H1 (cell line): ENCODE data around the gene DOK7. TPM values are rescaled to one million over a fixed set of nuclear protein-coding genes. Genes with fewer than 3 reads are reported as not detected.

Experiments used
- CTCF ChIA-PET: fragments of 300-600 bp; sonication (Branson Sonifier 250); formaldehyde crosslinking; loops from one replicate; lab custom pipeline; 2021; ENCODE audit not compliant: partially characterized antibody; lab: Charles Lee
- POLR2A ChIA-PET: fragments of 300-600 bp; sonication (Branson Sonifier 250); formaldehyde crosslinking; loops from one replicate; lab custom pipeline; 2021; ENCODE audit warnings: inconsistent platforms; ENCODE audit not compliant: partially characterized antibody; lab: Charles Lee
- DNase-seq, 2 experiments: peaks; one replicate each; pipeline versions ENCODE4 v3.0.0 to v3.0.0-alpha.2; 2010 to 2022; ENCODE audit warnings: low spot score in 2 of 2, low read depth in 1 of 2, mixed read lengths in 1 of 2
- FAIRE-seq: peaks from 2 replicates; lab custom pipeline; 2011; peaks lifted over from hg19 to GRCh38; lab: Jason Lieb, UNC
- H2AFZ ChIP-seq: 2 replicates; pipeline ENCODE4 v1.8.1; 2012; ENCODE audit warnings: low read length, inconsistent platforms
- H2AK5ac ChIP-seq: 2 replicates; pipeline ENCODE4 v1.6.1; 2013; ENCODE audit warnings: low read depth, low read length
- H2BK120ac ChIP-seq: replicated peaks from 2 replicates; pipeline ENCODE3; 2013; ENCODE audit warnings: low read depth, low read length, inconsistent platforms
- H2BK12ac ChIP-seq: 2 replicates; pipeline ENCODE4 v1.6.1; 2013; ENCODE audit warnings: low read depth, low read length
- H2BK15ac ChIP-seq: 2 replicates; pipeline ENCODE4 v1.6.1; 2013; ENCODE audit warnings: low read length
- H2BK20ac ChIP-seq: 2 replicates; pipeline ENCODE4 v1.6.1; 2013; ENCODE audit warnings: low read length
- H2BK5ac ChIP-seq: 2 replicates; pipeline ENCODE4 v1.6.1; 2013; ENCODE audit warnings: low read depth, low read length
- H3K14ac ChIP-seq: 2 replicates; pipeline ENCODE4 v1.6.1; 2013; ENCODE audit warnings: inconsistent platforms; ENCODE audit not compliant: insufficient read length
- H3K18ac ChIP-seq: 2 replicates; pipeline ENCODE4 v1.6.1; 2013; ENCODE audit warnings: low read length; ENCODE audit errors: extremely low read depth
- H3K23ac ChIP-seq: 2 replicates; pipeline ENCODE4 v1.6.1; 2013; ENCODE audit warnings: inconsistent platforms; ENCODE audit not compliant: insufficient read length
- H3K23me2 ChIP-seq: 2 replicates; pipeline ENCODE4 v1.6.1; 2013; ENCODE audit warnings: low read depth, low read length
- H3K27ac ChIP-seq: 2 replicates; pipeline ENCODE4 v1.6.1; 2011; ENCODE audit warnings: low read depth, low read length, inconsistent platforms
- H3K27me3 ChIP-seq, 4 experiments: replicated peaks in 1 of 4; 1 replicate in 1 of 4; 2 replicates in 3 of 4; pipeline versions ENCODE4 v1.6.1 to v1.8.1; 2011 to 2013; ENCODE audit warnings: low read length in 3 of 4, mild to moderate bottlenecking in 3 of 4, inconsistent platforms in 2 of 4, mixed read lengths in 2 of 4, moderate library complexity in 1 of 4; ENCODE audit not compliant: control insufficient read depth in 3 of 4, insufficient read depth in 3 of 4; ENCODE audit errors: extremely low read depth in 1 of 4
- H3K36me3 ChIP-seq, 4 experiments: 2 replicates each; pipeline versions ENCODE4 v1.6.1 to v1.8.1; 2011 to 2013; ENCODE audit warnings: mild to moderate bottlenecking in 4 of 4, low read length in 3 of 4, moderate library complexity in 2 of 4, control low read depth in 1 of 4, inconsistent platforms in 1 of 4; ENCODE audit not compliant: insufficient read depth in 4 of 4, control insufficient read depth in 2 of 4
- H3K4ac ChIP-seq: replicated peaks from 2 replicates; pipeline ENCODE3; 2013; ENCODE audit warnings: low read length, low read depth, mixed read lengths, inconsistent platforms; ENCODE audit not compliant: insufficient read length
- H3K4me1 ChIP-seq, 4 experiments: replicated peaks in 1 of 4; 1 replicate in 1 of 4; 2 replicates in 3 of 4; pipeline versions ENCODE4 v1.6.1 to v1.8.1; 2011 to 2013; ENCODE audit warnings: low read length in 3 of 4, inconsistent platforms in 2 of 4, mixed read lengths in 1 of 4; ENCODE audit not compliant: insufficient read depth in 4 of 4, control insufficient read depth in 3 of 4
- H3K4me2 ChIP-seq, 2 experiments: 2 replicates each; pipeline versions ENCODE4 v1.6.1 to v1.8.1; 2011 to 2013; ENCODE audit warnings: low read depth in 2 of 2, low read length in 2 of 2, control low read depth in 1 of 2, inconsistent platforms in 1 of 2, mild to moderate bottlenecking in 1 of 2; ENCODE audit not compliant: insufficient read depth in 1 of 2
- H3K4me3 ChIP-seq, 4 experiments: fragments of 200-600, 300-600 bp in 1 of 4; sonication (generic), shearing (Covaris generic), sonication (Bioruptor Twin) in 1 of 4; 2 replicates each; pipeline versions ENCODE4 v1.5.1 to v1.8.1; 2011 to 2016; ENCODE audit warnings: low read length in 4 of 4, low read depth in 3 of 4, control low read depth in 2 of 4, inconsistent platforms in 2 of 4, mild to moderate bottlenecking in 2 of 4, mixed read lengths in 1 of 4, moderate library complexity in 1 of 4; ENCODE audit not compliant: insufficient read depth in 2 of 4; ENCODE audit errors: extremely low read depth in 1 of 4
- H3K56ac ChIP-seq: replicated peaks from 2 replicates; pipeline ENCODE3; 2013; ENCODE audit warnings: low read depth, mild to moderate bottlenecking, mixed read lengths, low read length, inconsistent platforms; ENCODE audit not compliant: insufficient read length
- H3K79me1 ChIP-seq: 2 replicates; pipeline ENCODE4 v1.6.1; 2013; ENCODE audit warnings: low read depth, low read length, control low read depth
- H3K79me2 ChIP-seq, 2 experiments: 2 replicates each; pipeline versions ENCODE4 v1.6.1 to v1.8.1; 2012 to 2013; ENCODE audit warnings: low read length in 2 of 2, mild to moderate bottlenecking in 2 of 2, inconsistent platforms in 1 of 2; ENCODE audit not compliant: insufficient read depth in 2 of 2, control insufficient read depth in 1 of 2
- H3K9ac ChIP-seq, 4 experiments: replicated peaks in 1 of 4; 1 replicate in 1 of 4; 2 replicates in 3 of 4; pipeline versions ENCODE4 v1.6.1 to v1.8.1; 2011 to 2013; ENCODE audit warnings: low read depth in 3 of 4, low read length in 3 of 4, control low read depth in 2 of 4, mild to moderate bottlenecking in 2 of 4, moderate library complexity in 2 of 4, inconsistent platforms in 1 of 4; ENCODE audit errors: extremely low read depth in 1 of 4
- H3K9me3 ChIP-seq, 2 experiments: 2 replicates each; pipeline versions ENCODE4 v1.6.1 to v1.8.1; 2012 to 2013; ENCODE audit warnings: mild to moderate bottlenecking in 2 of 2, moderate library complexity in 2 of 2, control low read depth in 1 of 2, inconsistent platforms in 1 of 2, low read depth in 1 of 2, low read length in 1 of 2, mixed read lengths in 1 of 2; ENCODE audit not compliant: insufficient read depth in 2 of 2
- H4K20me1 ChIP-seq, 2 experiments: replicated peaks in 1 of 2; 2 replicates each; pipeline versions ENCODE3 to v1.8.1; 2011 to 2013; ENCODE audit warnings: inconsistent platforms in 2 of 2, low read length in 2 of 2, mild to moderate bottlenecking in 1 of 2; ENCODE audit not compliant: insufficient read depth in 2 of 2, control insufficient read depth in 1 of 2
- H4K5ac ChIP-seq: 2 replicates; pipeline ENCODE4 v1.6.1; 2013; ENCODE audit warnings: low read length, low read depth, mixed read lengths, inconsistent platforms; ENCODE audit not compliant: insufficient read length
- H4K8ac ChIP-seq: 2 replicates; pipeline ENCODE4 v1.8.0; 2013; ENCODE audit warnings: mild to moderate bottlenecking, moderate library complexity, low read length, inconsistent platforms; ENCODE audit not compliant: insufficient read depth; ENCODE audit errors: extremely low read depth
- H4K91ac ChIP-seq: replicated peaks from 2 replicates; pipeline ENCODE3; 2013; ENCODE audit warnings: low read length, mixed read lengths, inconsistent platforms; ENCODE audit not compliant: insufficient read length
- CHD1 ChIP-seq: IDR thresholded peaks from 2 replicates; pipeline ENCODE4 v1.6.1; 2012; ENCODE audit warnings: low read depth, low read length, improper control_type of control experiment
- GABPA ChIP-seq: IDR thresholded peaks from 2 replicates; pipeline ENCODE4 v1.6.1; 2011; ENCODE audit warnings: mild to moderate bottlenecking, low read length, moderate library complexity, borderline replicate concordance; ENCODE audit not compliant: insufficient read depth
- HDAC2 ChIP-seq, 2 experiments: fragments of 300-600 bp in 1 of 2; sonication (generic) in 1 of 2; IDR thresholded peaks; 2 replicates each; pipeline ENCODE4 v1.6.1; 2011 to 2012; ENCODE audit warnings: low read depth in 2 of 2, low read length in 2 of 2, mild to moderate bottlenecking in 2 of 2, moderate library complexity in 2 of 2, borderline replicate concordance in 1 of 2, inconsistent platforms in 1 of 2
- HDAC6 ChIP-seq: IDR thresholded peaks from one replicate; pipeline ENCODE4 v1.7.1; 2012; ENCODE audit warnings: low read depth, mild to moderate bottlenecking, inconsistent platforms, low read length, moderate library complexity
- JUN ChIP-seq: IDR thresholded peaks from 2 replicates; pipeline ENCODE4 v1.6.1; 2011; ENCODE audit warnings: low read depth, mild to moderate bottlenecking, improper control_type of control experiment, low read length
- KDM1A ChIP-seq: fragments of 200-600, 300-600 bp; sonication (generic); IDR thresholded peaks from 2 replicates; pipeline ENCODE4 v1.7.1; 2016; ENCODE audit warnings: mild to moderate bottlenecking, low read length, borderline replicate concordance
- NANOG ChIP-seq: IDR thresholded peaks from 2 replicates; pipeline ENCODE4 v1.6.1; 2011; ENCODE audit warnings: low read length, low read depth, mild to moderate bottlenecking, inconsistent platforms; ENCODE audit not compliant: insufficient read depth, poor library complexity, severe bottlenecking
- RAD21 ChIP-seq, 2 experiments: IDR thresholded peaks in 1 of 2; conservative IDR thresholded peaks in 1 of 2; 2 replicates each; pipeline ENCODE4 v1.6.1; 2011; ENCODE audit warnings: low read depth in 2 of 2, low read length in 2 of 2, improper control_type of control experiment in 1 of 2, inconsistent platforms in 1 of 2, mild to moderate bottlenecking in 1 of 2, moderate library complexity in 1 of 2
- TAF1 ChIP-seq: IDR thresholded peaks from 2 replicates; pipeline ENCODE4 v1.6.1; 2011; ENCODE audit warnings: mild to moderate bottlenecking, low read depth, low read length
- WGBS, 2 experiments: shearing (Covaris generic) in 1 of 2; methylation state at CpG; one replicate each; pipeline versions ENCODE4 v1.1.6 to v1.1.7; 2013 to 2015; ENCODE audit warnings: low lambda C conversion rate in 2 of 2, mixed read lengths in 2 of 2, inconsistent platforms in 1 of 2, low coverage in 1 of 2, missing lambda C conversion rate in 1 of 2; ENCODE audit not compliant: insufficient replicate concordance in 2 of 2, insufficient coverage in 1 of 2, insufficient read length in 1 of 2; ENCODE audit errors: extremely low coverage in 1 of 2, missing lambda C conversion rate in 1 of 2; 5-methylcytosine and 5-hydroxymethylcytosine counted together
- polyA plus RNA-seq, 7 experiments: library from polyadenylated mRNA; depleted of rRNA in 3 of 7; stranded (reverse) in 5 of 7; unstranded in 2 of 7; fragments of >200 nt in 5 of 7; fragments of 200-250 nt in 2 of 7; gene quantifications; 1 replicate in 5 of 7; 2 replicates in 1 of 7; 4 replicates in 1 of 7; pipeline versions ENCODE4 v1.2.1 to v1.2.3, GENCODE V29; 2011 to 2013; ENCODE audit warnings: missing spikeins in 2 of 7, mixed read lengths in 2 of 7
- total RNA-seq: library from RNA; stranded (reverse); fragmentation: NEBNext Ultra II Directional; extraction: Animal tissue kit (Norgen Biotek cat#: 25700); gene quantifications from 2 replicates; pipeline ENCODE4 v1.2.1, GENCODE V29; 2021

Gene DOK7
- total and polyA plus RNA-seq, 2 of the 8 experiments (the other 6 are each of a cell fraction or from before 2014, with no cell fraction given): 0.32 TPM; not detected in 1

DNA sequence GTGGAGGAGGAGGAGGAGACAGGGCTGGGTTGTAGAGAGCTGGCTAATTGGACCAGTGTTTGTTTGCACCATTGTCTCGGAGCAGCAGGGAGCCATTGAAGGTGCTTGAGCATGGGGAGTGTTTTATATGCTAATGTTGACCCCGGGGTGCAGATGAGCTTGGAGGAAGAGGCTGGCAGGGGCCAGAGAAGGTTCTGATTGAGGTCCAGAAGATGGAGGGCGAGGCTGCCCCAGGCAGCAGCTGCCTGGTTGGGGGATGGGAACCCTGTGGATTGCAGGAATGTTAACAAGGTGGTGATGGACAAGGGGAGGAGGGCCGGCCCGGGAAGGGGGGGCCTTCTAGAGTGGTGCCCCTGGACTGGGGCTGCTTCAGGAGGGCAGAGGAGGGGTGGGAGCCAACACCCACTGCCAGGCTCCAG lies 18.0 kb downstream of the DOK7 start:
- H3K79me2 ChIP-seq: no peaks in the 10 kb centered on the region
- H3K56ac ChIP-seq: no peak overlapping the region
- H4K20me1 ChIP-seq: peaks cover 0 to 1% of the 10 kb centered on the region in 2 experiments
- ChIA-PET POLR2A (interaction anchor here (0.9 to 1.4 kb wide), 4 partner anchors 11 to 286 kb away, joined by 3 to 4 read pairs (median 3); no protein-coding TSS in a partner anchor), CTCF (interaction anchor here (0.6 to 6.8 kb wide), 53 partner anchors 8 to 400 kb away, joined by 3 to 48 read pairs (median 5); partner anchors contain the start of genes DOK7 and HGFAC)
- H3K79me1 ChIP-seq: no peaks in the 10 kb centered on the region
- no peak overlapping the region for H3K4ac ChIP-seq
- peak overlapping the region; percentile 46; the same call in 1 of the 2 replicates for H2BK15ac ChIP-seq
- no peak overlapping the region; the same call in 1 of the 2 replicates for H2BK20ac ChIP-seq
- peak overlapping the region; percentile 49 for H4K91ac ChIP-seq
- H3K4me1 ChIP-seq: peaks cover 0 to 34% (median 24%) of the 10 kb centered on the region in 4 experiments; a peak in 6 of 7 replicates
- H3K9ac ChIP-seq: no peak overlapping the region
- H3K4me3 ChIP-seq: peak overlapping the region in 2 of 4 experiments; percentile 23 to 49; a peak in 4 of 8 replicates
- H3K9me3 ChIP-seq: no peaks in the 10 kb centered on the region
- no peak overlapping the region; the same call in 1 of the 2 replicates for H2AK5ac ChIP-seq
- H4K5ac ChIP-seq: peak overlapping the region; percentile 3
- peaks cover 7 to 72% (median 51%) of the 10 kb centered on the region in 4 experiments for H3K27me3 ChIP-seq
- peak overlapping the region; percentile 59 to 70 for H3K4me2 ChIP-seq
- peaks cover 3% of the 10 kb centered on the region; the same call in 1 of the 2 replicates for H3K23me2 ChIP-seq
- H2BK120ac ChIP-seq: no peak overlapping the region
- DNase-seq (peak in 1 of 2 experiments; percentile 50), FAIRE-seq (peak; percentile 50)
- H4K8ac ChIP-seq: no peak overlapping the region
- no peak overlapping the region for H3K27ac ChIP-seq
- H2BK12ac ChIP-seq: peak overlapping the region; percentile 90; the same call in 1 of the 2 replicates
- peak overlapping the region; percentile 81; the same call in 1 of the 2 replicates for H3K18ac ChIP-seq
- H3K23ac ChIP-seq: no peak overlapping the region
- no peaks in the 10 kb centered on the region for H3K36me3 ChIP-seq
- WGBS, 2 experiments: 10% methylated on average over 5 of the region's 5 CpGs; no CpG with 5 or more reads in 1 of the 2 experiments
- H3K14ac ChIP-seq: no peak overlapping the region
- no peak overlapping the region for H2AFZ ChIP-seq
- peak overlapping the region; percentile 45; the same call in 1 of the 2 replicates for H2BK5ac ChIP-seq
- no peak for TF ChIP-seq HDAC6
- TF ChIP-seq TAF1: no peak
- TF ChIP-seq GABPA: no peak
- TF ChIP-seq NANOG: peak; percentile 74
- peak; percentile 78; the same call in 1 of the 2 replicates for TF ChIP-seq KDM1A
- TF ChIP-seq RAD21 (IDR thresholded peaks at IDR 0.05 in 1 of 2, conservative IDR thresholded peaks at IDR 0.05 in 1 of 2; ENCODE audit: low read depth in 2 of 2, low read length in 2 of 2): no peak
- TF ChIP-seq CHD1: no peak
- TF ChIP-seq JUN: no peak
- TF ChIP-seq HDAC2 (IDR thresholded peaks at IDR 0.05; ENCODE audit: borderline replicate concordance in 1 of 2, low read depth in 2 of 2, low read length in 2 of 2): 0 out of 4 replicates have a peak, but pooled peaks of 1 of the 2 experiments have one; percentile 44
